Measurements from ENCODE around the gene NAV2.

Gene NAV2

GRCh38 chr11:19989191-19989590 lies 276.6 kb downstream of the NAV2 start:
- no peak for TF ChIP-seq CTCF (IDR thresholded peaks at IDR 0.05; ENCODE audit: low read depth, low read length, missing control alignments)
- no peaks in the 10 kb centered on the region for H3K27me3 ChIP-seq (replicated peaks)
- H3K27ac ChIP-seq = no peak overlapping the region
- H3K4me3 ChIP-seq (ENCODE audit: low read depth, low read length) = no peak overlapping the region
- peaks cover 4% of the 10 kb centered on the region for H3K36me3 ChIP-seq (replicated peaks)
- no peak for DNase-seq
- in situ Hi-C loops (cut with HindIII; ENCODE audit: low pct_ligation_motif_present, low sequenced_read_pairs) = no loop called here

DNA sequence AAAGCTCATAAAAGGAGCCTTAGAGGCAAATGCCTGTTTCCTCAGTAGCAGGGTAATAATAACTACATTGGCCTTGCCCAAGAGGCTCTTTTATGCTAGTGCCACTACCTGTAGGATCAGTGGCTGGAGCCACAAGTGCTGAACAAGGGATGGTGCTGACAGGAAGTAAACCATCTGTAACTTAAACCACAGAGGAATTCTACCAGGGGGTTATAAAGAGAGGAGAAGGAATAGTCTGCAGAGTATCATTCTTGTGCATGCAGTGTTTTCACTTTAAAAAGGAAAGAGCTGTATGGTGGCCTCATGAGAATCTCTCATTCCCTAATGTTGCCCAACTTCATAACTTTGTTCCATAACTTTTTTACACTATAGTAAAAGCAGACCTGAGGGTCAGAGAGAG lies 279.5 kb downstream of the NAV2 start:
- TF ChIP-seq CTCF (IDR thresholded peaks at IDR 0.05; ENCODE audit: low read depth, low read length, missing control alignments) = no peak
- Histone ChIP-seq H3K27ac (no peak overlapping the region), H3K4me3 (ENCODE audit: low read depth, low read length) (no peak overlapping the region), H3K27me3 (replicated peaks) (no peaks in the 10 kb centered on the region), H3K36me3 (replicated peaks) (no peaks in the 10 kb centered on the region)
- in situ Hi-C loops (cut with HindIII; ENCODE audit: low pct_ligation_motif_present, low sequenced_read_pairs) = no loop called here
- no peak for DNase-seq

GRCh38 chr11:19992998-19993397 lies 280.4 kb downstream of the NAV2 start:
- Histone ChIP-seq H3K27me3 (replicated peaks) (no peaks in the 10 kb centered on the region), H3K36me3 (replicated peaks) (no peaks in the 10 kb centered on the region), H3K4me3 (ENCODE audit: low read depth, low read length) (no peak overlapping the region), H3K27ac (no peak overlapping the region)
- DNase-seq = no peak
- no peak for TF ChIP-seq CTCF (IDR thresholded peaks at IDR 0.05; ENCODE audit: low read depth, low read length, missing control alignments)
- in situ Hi-C loops (cut with HindIII; ENCODE audit: low pct_ligation_motif_present, low sequenced_read_pairs) = no loop called here

DNA sequence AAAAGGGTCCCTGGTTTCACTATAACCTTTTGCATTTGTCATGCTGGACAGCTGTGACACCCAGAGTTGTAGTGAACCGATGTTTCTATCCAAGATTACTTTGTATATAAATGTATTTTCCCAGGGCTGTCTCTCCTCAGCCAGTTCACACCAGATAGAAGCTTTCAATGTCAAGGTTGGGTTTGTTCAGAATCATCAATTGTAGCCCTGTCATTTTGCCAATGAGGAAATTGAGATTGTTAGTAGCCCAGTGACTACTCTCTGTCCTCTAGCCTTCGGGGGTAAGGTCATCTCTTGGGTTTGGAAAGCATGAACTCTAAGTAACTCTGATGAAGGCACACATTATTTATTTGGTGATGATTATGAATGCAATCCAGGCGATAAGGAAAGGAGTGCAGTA lies 282.0 kb downstream of the NAV2 start:
- H3K36me3 ChIP-seq (replicated peaks) = no peaks in the 10 kb centered on the region
- in situ Hi-C loops (cut with HindIII; ENCODE audit: low pct_ligation_motif_present, low sequenced_read_pairs) = no loop called here

DNA sequence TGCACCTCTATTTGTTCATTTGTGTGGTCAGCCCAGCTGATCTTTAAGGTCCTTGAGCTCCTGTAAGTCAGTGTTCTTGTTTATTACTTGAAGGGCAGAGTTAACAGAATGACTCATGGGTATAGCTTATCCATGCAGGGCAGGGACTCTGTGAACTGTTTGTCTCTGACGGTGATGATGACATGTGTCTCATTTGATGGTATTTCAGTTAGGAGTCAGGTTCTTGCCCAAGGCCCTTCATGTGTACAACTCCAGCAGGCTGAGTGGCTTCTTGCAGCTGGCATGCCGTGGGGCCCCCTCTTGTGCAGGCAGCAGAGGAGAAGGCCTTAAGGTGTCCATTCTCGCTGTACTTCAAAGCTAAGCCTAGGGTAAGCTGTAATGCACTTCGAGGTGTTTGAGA lies 282.5 kb downstream of the NAV2 start:
- peak; percentile 86 for DNase-seq
- no peak overlapping the region for H3K4me3 ChIP-seq (ENCODE audit: low read depth, low read length)
- H3K27ac ChIP-seq = peak overlapping the region; percentile 48

More for the DNA sequence above, 282.0 kb downstream of the NAV2 start:
- H3K27me3 ChIP-seq (replicated peaks) = no peaks in the 10 kb centered on the region
- no peak for DNase-seq
- H3K4me3 ChIP-seq (ENCODE audit: low read depth, low read length) = no peak overlapping the region
- no peak for TF ChIP-seq CTCF (IDR thresholded peaks at IDR 0.05; ENCODE audit: low read depth, low read length, missing control alignments)
- H3K27ac ChIP-seq = no peak overlapping the region

More for the DNA sequence above, 282.5 kb downstream of the NAV2 start:
- in situ Hi-C loops (cut with HindIII; ENCODE audit: low pct_ligation_motif_present, low sequenced_read_pairs) = no loop called here
- Histone ChIP-seq H3K36me3 (replicated peaks) (no peaks in the 10 kb centered on the region), H3K27me3 (replicated peaks) (no peaks in the 10 kb centered on the region)
- no peak for TF ChIP-seq CTCF (IDR thresholded peaks at IDR 0.05; ENCODE audit: low read depth, low read length, missing control alignments)
